Right lung (tissue), 5 donors: ENCODE results near the gene LMNTD2. TPM values are rescaled to one million over a fixed set of nuclear protein-coding genes. Genes with fewer than 3 reads are reported as not detected.

Experiments used
- DNase-seq, 2 donors: peaks; one replicate each; pipeline ENCODE4 v3.0.0-alpha.2; 2013
- polyA plus RNA-seq, 5 donors: library from polyadenylated mRNA; unstranded; fragments of 120-200 nt; gene quantifications; one replicate each; pipeline versions ENCODE4 v1.2.1 to v1.2.3, GENCODE V29; 2013; ENCODE audit warnings: inconsistent platforms in 1 of 5, low replicate concordance in 1 of 5; ENCODE audit not compliant: insufficient read length in 5 of 5, insufficient read depth in 1 of 5

LMNTD2 gene
- polyA plus RNA-seq, 5 donors: 1.6 to 4.9 (median 2.8) TPM

DNA sequence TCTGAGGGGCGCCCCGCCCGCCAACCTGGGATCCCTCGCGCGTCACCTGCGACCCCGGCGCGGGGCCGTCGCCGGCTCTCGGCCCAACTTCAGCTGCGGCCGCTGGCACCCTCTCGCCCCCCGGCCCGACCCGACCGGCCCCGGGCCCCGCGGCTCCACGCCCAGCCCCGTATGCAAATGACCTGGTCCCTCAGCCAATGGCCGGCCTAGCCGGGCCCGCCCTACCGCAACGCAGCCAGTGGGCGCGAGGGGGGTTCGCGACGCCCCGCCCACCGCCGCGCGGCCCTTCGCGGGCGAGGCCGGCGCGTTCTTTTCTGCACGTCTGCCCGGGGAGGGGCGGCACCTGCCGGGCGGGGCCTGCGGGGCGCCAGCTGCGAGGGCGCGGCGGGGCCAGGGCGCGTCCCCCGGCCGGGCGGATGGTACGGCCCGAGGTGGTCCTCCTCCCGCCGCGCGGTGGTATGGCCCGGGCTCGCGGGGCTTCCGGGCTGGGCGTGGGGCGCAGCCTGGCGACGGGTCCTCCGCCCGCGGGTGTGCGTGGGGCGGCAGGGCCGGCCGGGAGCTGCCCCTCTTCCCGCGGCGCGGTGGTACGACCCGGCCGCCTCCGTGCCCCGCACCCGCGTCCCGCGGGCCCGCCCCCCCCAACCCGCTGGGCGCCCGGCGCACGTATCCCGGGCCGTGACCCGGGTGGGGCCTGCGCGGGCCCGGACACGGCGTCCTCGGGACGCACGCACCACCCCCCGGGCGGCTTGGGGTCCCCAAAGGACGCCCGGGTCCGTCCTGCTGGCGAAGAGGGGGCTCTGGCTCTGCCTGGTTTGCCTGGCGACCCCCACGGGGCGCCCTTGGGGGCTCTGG is 8.0 kb upstream of the LMNTD2 start:
- DNase-seq: peak; percentile 90 to 92

DNA sequence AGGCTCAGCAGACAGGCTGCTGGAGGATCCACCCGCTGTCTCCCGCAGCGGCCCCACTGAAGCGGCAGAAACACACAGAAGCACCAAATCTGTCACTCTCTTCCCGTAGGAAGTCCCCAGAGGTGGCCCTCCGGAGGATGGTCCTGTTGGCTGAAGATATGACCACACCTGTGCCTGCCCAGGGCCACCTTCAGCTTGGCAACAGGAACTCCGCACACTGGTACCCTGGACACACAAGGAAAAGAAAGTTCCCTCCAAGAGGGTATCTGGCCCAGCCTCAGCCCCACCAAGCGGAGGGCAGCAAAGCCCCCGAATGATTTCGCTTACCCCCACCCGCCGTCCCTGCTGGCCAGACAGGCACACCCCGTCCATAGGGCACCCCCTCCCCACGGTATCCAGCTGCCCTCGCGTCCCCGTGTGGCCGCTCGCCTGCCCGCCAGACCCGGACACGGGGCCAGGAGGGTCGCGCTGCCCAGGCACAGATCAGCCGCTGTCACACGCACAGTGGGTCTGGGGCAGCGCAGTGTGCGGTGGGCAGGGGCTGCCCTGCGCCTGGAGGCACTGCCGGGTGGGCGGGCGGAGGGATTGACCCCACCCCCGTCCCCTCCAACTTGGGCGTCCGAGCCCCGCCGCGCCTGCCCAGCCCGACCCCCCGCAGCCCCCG is 7.2 kb upstream of the LMNTD2 start:
- no peak for DNase-seq

DNA sequence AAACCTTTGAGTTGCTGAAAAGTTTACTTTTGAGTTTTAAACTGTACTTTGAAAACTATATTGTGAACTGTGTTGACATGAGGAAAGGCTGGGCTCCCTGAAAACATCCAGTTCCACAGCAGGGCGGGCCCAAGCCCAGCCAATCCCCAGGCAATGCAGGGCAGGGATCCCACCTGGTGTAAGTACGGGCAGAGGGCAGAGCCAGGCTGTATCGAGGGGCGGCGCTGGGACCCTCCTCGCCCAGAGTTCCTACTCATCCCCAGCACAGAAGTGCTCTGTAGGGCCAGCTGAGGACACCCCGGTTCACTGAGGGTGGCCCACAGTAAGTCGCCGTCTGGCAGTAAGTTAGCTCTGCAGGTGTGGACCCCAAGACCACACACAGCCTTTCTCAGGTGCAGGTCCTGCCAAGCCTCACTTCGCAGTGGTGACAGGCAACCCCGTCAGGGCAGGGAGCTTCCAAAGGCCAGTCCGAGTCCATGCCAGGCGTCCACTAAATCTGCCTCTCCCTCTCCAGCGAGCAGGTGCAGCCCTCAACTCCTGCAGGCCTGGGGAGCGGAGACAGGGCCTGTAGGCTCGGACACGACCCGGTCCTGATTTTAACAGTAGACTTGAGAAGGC is 6.6 kb upstream of the LMNTD2 start:
- DNase-seq: no peak

DNA sequence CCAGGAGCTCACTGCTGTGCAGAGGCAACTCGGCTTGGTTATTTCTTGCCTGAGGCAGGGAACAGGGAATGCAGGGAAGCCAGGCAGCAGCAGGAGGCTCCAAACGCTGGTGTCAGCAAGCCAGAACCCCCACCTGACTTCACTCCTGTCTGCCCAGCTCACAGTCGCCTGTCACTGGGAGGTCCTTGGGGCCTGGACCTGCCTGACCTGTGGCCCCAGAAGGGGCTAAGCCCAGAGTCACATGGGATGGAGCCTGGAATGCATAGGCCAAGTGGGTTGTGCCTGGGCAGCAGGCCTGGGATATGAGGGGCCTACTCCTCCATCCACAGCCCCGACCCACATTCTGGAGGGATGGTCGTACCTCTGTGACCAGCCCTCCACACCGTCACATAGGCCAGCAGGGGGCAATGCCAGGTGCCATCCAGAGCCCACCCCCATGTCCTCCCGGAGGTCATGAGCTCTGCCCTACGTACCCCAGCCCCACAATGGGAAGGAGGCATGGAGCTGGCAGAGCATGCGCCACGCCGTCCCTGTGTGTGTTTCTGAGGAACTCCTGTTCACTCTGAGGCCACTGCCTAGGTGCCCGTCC is 5.5 kb upstream of the LMNTD2 start:
- DNase-seq: no peak

DNA sequence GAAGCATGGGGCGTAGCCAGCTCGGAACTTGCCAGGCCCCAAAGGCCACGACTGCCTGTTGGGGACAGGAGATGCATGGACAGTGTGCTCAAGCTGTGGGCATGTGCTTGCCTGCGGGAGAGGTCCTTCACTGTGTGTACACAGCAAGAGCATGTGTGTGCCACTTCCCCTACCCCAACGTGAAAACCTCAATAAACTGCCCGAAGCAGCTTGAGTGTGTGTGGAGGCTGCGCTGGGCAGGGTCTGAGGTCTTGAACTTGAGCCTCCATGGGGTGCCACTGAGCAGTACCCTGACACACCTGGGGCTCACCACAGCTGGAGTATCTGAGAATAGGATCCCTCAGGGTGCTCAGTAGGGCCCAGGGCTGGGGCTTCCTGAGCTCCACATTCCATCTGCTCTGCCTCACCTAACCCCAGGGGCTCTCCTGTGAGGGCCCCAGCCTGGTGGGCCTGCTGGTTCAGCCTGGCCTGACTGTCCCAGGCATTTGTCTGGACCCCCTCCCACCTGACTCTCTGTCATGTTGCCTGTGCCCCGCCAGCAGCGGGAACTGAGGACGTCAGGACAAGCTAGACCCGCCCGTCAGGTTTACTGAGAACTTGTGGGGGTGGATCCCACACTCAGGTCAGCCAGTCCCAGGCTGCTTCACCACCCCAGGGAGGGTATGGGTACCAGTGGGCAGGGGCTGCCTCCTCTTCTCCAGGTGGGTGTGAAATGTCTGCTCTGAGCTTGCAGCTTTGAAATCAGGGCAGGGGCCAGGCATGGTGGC is 3.5 kb upstream of the LMNTD2 start:
- DNase-seq: no peak

DNA sequence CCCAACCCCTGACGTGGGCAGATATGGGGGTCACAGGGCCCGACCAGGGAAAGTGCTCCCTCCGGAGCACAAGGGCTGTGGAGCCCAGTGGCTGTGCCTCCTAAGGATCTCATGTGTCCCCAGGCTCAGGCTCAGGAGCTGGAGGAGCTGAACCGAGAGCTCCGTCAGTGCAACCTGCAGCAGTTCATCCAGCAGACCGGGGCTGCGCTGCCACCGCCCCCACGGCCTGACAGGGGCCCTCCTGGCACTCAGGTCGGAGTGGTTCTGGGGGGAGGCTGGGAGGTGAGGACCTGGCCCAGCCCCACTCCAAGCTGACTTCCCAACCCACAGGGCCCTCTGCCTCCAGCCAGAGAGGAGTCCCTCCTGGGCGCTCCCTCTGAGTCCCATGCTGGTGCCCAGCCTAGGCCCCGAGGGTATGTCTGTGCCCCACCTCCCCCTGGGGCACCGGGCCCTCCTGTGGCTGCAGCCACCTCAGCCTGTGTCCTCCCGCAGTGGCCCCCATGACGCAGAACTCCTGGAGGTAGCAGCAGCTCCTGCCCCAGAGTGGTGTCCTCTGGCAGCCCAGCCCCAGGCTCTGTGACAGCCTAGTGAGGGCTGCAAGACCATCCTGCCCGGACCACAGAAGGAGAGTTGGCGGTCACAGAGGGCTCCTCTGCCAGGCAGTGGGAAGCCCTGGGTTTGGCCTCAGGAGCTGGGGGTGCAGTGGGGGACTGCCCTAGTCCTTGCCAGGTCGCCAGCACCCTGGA is 2.7 kb upstream of the LMNTD2 start:
- DNase-seq: no peak

DNA sequence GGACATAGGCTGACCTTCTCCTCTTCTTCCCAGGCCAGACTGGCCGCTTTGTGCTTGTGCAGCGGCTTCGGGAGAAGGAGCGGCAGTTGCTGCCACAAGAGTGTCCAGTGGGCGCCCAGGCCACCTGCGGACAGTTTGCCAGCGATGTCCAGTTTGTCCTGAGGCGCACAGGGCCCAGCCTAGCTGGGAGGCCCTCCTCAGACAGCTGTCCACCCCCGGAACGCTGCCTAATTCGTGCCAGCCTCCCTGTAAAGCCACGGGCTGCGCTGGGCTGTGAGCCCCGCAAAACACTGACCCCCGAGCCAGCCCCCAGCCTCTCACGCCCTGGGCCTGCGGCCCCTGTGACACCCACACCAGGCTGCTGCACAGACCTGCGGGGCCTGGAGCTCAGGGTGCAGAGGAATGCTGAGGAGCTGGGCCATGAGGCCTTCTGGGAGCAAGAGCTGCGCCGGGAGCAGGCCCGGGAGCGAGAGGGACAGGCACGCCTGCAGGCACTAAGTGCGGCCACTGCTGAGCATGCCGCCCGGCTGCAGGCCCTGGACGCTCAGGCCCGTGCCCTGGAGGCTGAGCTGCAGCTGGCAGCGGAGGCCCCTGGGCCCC is 1.6 kb upstream of the LMNTD2 start:
- DNase-seq: no peak

DNA sequence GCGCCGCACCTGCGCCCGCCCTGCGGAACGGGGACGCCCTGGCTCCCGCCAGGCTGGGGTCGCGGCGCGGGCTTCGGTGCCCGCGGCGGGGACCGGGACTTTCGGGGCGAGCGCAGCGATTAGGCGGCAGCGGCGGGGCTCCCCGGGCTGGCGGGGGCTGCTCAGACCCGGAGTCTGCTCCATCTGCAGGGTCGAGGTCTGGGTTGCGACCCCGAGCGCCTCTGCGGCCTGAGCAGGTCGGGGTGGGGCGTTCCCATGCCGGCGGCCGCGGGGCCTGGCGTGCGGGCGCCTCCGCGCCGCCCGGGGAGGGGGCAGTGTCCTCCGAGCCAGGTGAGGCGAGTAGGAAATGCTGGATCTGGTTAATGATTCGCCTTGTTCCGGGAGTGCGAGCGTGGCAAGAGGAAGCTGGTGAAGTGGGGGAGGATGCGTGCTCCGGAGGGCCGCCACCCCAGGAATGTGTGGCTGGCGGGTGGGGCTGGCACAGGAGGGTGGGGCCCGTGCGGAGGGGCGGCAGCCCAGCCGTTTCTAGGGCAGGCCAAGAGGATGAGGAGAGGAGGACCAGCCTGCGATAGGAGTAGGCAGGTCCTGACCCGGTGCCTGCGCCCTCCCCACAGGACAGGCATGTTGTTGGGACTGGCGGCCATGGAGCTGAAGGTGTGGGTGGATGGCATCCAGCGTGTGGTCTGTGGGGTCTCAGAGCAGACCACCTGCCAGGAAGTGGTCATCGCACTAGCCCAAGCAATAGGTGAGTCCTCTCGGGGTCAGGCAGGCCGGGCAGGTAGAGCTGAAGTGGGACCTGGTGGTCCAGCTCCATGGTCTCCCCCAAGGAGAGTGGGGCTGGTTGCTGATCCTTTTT is 838 bp upstream of the LMNTD2 start:
- peak in 1 of 2 donors; percentile 51 for DNase-seq

DNA sequence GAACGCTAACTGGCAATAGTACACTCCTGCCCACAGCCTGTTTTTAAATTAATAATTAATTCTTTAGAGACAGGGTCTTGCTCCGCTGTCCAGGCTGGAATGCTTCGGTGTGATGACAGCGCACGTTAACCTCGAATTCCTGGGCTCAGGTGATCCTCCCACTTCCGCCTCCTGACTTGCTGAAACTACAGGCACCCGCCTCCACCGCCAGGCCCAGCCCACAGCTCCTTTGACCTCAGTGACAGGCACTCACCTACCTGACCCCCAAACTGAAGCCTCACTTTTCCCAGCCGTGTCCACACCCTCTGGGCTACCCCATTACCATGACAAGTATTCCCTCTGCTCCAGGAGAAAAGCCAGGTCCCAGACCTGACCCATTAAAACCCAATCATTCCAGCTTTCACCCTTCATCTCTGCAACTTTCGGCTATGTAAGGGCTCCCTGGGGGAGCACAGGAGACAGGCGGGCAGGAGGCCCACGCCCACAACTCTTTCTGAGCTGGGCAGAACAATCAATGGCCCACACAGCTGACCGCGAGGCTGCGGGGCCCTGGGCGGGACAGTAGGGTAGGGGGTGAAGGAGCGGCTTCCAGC is 730 bp downstream of the LMNTD2 start:
- DNase-seq: no peak

DNA sequence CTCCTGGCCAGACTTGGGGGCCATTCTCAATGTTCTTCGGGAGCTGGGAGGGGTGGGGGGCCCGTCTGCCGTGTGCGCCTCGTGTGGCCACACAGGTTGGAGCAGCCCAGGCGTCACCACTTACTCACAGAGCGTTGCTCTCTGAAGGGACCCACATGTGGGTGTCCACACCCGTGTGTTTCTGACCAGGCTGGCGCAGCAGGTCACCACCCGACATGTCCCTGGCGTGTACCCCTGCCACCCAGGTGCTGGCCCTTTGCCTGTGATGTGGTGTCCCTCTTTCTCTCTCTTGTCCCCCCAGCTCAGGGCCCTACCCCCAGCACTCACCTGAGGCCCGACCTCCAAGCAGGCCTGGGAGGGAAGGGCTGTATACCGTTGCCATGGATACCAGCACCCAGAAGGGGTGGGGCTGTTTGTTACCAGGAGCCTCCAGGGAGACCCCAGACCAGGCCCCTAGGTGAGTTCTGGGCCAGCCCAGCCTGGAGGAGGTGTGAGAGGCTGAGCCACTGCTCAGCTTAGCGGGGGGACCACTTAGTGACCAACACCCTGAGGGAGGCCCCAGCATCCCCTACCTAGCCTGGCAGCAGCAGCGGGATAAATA is 1.4 kb downstream of the LMNTD2 start:
- DNase-seq: no peak

DNA sequence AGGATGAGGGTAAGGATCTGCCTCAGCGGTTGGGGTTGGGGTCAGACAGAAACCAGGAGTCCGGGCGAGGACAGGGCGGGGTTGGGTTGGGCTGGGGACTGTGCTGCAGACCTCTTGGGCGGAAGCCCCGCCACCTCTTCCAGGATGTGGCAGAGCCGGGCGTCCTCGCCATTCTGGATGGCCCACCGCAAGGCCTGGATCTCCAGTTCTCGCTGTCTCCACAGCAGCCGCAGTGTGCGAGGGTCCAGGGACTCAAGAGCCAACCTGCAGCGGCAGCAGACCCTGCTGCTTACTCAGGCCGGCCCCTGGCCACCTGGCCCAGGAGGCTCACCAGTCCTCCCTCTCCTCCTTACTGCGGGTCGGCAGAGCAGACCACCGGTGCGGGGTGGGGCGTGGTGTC is 2.0 kb downstream of the LMNTD2 start:
- DNase-seq: no peak

DNA sequence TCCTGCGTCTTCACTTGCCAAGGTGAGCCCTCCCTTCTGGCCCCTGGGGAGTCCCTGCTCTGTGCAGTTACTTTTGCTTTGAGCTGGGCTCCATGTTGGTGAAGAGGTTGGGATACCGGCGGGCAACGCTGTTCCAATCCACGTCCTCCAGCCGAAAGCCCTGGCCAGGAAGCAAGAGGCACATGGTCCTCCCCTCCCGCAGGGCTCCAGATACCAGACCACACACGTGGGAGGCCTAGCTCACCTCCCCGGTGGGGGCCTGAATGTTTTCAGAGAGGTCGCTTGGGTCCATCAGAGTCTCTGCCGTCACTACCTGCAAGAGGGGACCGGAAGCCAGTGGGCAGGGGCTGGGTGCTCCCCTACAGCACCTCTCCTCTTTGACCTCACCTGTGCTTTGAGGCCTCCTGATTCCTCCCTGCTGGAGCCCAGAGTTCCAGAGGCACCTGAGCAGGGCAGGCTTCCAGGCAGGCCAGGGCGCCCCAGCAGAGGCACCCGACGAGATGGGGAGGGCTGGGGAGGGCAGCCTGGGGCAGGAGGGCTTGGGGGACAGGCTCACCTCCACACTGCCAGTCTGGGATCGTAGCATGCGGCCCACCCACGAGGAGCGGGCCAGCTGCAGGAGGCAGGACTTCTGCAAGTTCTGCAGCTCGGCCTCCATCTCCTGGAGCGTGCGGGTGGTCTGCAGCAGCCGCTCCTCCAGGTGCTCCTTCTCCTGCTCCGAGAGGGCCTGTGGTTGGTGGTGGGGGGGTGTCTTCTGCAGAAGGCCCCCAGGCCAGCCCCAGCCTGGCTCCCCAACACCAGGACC is 3.0 kb downstream of the LMNTD2 start:
- no peak for DNase-seq

DNA sequence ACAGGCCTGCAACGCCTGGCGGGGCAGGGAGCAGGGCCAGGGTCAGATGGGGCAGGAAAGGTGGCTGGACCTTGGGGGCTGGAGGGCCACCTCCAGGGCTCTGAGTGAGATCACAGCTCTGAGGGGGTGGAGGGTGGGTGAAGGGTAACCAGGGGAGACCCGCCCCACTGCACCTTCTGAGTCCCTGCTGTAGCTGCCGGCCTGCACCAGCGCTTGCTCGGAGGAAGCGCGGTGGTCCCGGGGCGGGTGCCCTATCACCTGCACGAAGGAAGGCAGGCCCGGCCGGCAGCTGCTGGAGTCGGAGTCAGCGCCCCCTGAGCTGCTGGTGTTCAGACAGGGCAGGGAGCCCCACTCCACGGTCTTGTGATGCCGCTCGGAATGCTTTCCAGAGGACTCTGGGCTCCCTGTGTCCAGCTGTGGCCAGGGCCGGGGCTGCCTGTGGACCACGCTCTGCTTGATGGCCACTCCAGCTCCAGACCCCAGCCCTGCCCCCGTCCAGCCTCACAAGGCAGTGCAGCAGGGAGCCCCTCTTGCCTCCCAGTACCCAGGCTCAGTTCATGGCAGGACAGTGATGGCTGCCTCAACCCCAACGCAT is 3.8 kb downstream of the LMNTD2 start:
- DNase-seq: no peak

DNA sequence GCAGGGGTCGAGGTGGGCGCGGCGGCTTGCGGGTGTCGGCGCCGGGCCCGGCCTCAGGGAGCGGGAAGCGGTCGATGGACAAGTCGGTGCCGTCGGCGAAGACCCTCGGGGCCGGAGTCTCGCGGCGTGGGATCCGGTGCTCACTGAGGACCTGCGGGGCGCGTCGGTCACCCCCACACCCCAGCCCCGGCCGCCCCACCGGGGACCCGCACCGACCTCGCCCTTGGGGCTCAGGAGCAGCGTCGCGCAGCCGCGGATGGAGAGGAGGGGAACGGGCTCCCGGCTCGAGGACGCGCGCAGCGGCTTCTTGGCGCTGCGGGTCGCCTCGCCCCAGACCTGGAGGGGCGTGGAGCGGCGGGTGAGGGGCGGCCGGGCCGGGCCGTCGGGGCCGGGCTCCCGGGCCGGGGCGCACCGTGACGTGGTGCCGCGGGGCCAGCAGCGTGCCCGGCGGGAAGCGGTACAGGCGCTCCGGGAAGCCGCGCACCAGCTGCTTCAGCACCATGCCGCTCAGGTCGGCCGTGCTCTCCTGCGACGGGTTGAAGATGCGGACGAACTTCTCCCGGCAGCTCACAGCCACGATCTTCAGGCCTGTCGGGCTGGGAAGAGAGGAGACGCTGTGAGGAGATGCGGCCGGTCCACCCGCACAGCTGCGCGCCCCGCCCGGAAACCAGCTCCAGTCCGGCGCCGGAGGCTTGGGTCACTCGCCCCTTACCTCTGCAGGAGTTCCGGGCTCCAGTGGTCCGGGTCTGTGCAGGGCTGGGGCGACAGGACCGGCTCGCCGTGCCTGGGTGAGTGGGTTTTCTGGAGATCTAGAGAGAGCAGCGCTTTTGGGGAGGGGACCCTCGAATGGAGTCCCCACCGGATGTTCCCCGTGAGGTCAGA is 4.5 kb downstream of the LMNTD2 start:
- no peak for DNase-seq

DNA sequence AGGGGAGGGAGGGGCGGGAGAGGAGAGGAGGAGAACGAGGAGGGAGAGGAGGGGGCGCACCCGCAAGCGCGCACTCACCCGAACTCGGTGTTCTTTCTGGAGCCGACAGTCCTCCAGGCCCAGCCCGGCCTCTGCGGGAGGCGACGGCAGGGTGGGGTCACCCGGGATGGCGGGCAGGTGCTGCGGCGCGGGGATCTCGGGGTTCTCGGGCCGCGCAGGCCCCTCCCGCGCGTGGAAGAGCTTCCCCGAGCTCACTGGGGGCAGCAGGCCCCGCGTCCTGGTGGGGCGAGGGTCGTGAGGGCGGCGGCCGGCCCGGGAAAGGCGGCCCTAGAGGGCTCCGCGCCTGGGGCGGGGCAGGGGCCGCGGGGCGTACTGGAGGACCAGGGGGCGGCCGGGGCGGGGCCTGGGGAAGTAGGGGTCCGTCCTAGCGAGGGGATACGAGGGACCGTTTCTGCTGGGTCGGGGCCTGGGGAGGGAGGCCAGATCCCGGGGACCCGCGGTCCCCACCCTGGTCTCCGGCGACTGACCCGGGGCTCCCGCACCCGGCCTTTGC is 5.2 kb downstream of the LMNTD2 start:
- DNase-seq: no peak
